Ishikawa (cell line): ENCODE measurements around the gene F13B.

Source experiments
- CEBPB ChIP-seq: IDR thresholded peaks from 2 replicates; pipeline ENCODE4 v1.6.1; 2012
- CREB1 ChIP-seq: IDR thresholded peaks from 2 replicates; pipeline ENCODE4 v1.6.1; 2012; ENCODE audit warnings: low read depth
- EGR1 ChIP-seq: IDR thresholded peaks from 2 replicates; pipeline ENCODE4 v1.6.1; 2012
- EP300 ChIP-seq: IDR thresholded peaks from 2 replicates; pipeline ENCODE4 v1.6.1; 2012; ENCODE audit warnings: borderline replicate concordance
- FOXM1 ChIP-seq: IDR thresholded peaks from 2 replicates; pipeline ENCODE4 v1.6.1; 2012; ENCODE audit warnings: low read depth, borderline replicate concordance
- NFIC ChIP-seq: IDR thresholded peaks from 2 replicates; pipeline ENCODE4 v1.6.1; 2012
- RAD21 ChIP-seq: IDR thresholded peaks from 2 replicates; pipeline ENCODE4 v1.6.1; 2012; ENCODE audit warnings: low read depth
- TAF1 ChIP-seq: IDR thresholded peaks from 2 replicates; pipeline ENCODE4 v1.6.1; 2012; ENCODE audit warnings: low read depth, mild to moderate bottlenecking
- TCF12 ChIP-seq: IDR thresholded peaks from 2 replicates; pipeline ENCODE4 v1.6.1; 2012; ENCODE audit warnings: low read depth
- TEAD4 ChIP-seq: IDR thresholded peaks from 2 replicates; pipeline ENCODE4 v1.6.1; 2012
- YY1 ChIP-seq: IDR thresholded peaks from 2 replicates; pipeline ENCODE4 v1.6.1; 2012; ENCODE audit warnings: low read depth
- ZBTB7A ChIP-seq: IDR thresholded peaks from 2 replicates; pipeline ENCODE4 v1.6.1; 2012; ENCODE audit warnings: low read depth
- TF ChIP-seq, protein P1 (sequence below): IDR thresholded peaks from 2 replicates; pipeline ENCODE4 v1.6.1; 2012
- TF ChIP-seq, protein P2 (sequence below): IDR thresholded peaks from 2 replicates; pipeline ENCODE4 v1.6.1; 2012; ENCODE audit warnings: low read depth, mild to moderate bottlenecking
- TF ChIP-seq, protein P3 (sequence below): IDR thresholded peaks from 2 replicates; pipeline ENCODE4 v1.6.1; 2012

F13B gene

DNA sequence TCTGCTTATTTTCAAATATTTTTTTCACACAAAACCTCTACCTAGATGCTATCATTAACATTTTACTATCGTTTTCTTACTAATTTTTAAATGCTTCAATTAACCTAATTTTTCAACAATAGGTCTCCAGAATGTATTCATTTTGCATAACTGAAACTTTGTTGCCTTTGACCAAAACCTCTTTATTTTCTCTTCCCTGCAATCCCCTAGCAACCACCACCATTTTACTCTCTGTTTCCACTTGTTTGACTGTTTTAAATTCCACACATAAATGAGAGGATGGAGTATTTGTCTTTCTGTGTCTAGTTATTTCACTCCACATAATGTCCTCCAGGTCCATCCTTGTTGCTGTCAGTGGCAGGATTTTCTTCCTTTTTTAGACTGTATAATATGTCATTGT lies 9.5 kb upstream of the F13B start:
- TF ChIP-seq CEBPB = no peak
- TF ChIP-seq, protein P1, sequence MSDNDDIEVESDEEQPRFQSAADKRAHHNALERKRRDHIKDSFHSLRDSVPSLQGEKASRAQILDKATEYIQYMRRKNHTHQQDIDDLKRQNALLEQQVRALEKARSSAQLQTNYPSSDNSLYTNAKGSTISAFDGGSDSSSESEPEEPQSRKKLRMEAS = no peak
- TF ChIP-seq EP300 = no peak
- no peak for TF ChIP-seq FOXM1
- TF ChIP-seq, protein P2, sequence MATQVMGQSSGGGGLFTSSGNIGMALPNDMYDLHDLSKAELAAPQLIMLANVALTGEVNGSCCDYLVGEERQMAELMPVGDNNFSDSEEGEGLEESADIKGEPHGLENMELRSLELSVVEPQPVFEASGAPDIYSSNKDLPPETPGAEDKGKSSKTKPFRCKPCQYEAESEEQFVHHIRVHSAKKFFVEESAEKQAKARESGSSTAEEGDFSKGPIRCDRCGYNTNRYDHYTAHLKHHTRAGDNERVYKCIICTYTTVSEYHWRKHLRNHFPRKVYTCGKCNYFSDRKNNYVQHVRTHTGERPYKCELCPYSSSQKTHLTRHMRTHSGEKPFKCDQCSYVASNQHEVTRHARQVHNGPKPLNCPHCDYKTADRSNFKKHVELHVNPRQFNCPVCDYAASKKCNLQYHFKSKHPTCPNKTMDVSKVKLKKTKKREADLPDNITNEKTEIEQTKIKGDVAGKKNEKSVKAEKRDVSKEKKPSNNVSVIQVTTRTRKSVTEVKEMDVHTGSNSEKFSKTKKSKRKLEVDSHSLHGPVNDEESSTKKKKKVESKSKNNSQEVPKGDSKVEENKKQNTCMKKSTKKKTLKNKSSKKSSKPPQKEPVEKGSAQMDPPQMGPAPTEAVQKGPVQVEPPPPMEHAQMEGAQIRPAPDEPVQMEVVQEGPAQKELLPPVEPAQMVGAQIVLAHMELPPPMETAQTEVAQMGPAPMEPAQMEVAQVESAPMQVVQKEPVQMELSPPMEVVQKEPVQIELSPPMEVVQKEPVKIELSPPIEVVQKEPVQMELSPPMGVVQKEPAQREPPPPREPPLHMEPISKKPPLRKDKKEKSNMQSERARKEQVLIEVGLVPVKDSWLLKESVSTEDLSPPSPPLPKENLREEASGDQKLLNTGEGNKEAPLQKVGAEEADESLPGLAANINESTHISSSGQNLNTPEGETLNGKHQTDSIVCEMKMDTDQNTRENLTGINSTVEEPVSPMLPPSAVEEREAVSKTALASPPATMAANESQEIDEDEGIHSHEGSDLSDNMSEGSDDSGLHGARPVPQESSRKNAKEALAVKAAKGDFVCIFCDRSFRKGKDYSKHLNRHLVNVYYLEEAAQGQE = no peak
- no peak for TF ChIP-seq TCF12
- no peak for TF ChIP-seq EGR1
- TF ChIP-seq NFIC = no peak

DNA sequence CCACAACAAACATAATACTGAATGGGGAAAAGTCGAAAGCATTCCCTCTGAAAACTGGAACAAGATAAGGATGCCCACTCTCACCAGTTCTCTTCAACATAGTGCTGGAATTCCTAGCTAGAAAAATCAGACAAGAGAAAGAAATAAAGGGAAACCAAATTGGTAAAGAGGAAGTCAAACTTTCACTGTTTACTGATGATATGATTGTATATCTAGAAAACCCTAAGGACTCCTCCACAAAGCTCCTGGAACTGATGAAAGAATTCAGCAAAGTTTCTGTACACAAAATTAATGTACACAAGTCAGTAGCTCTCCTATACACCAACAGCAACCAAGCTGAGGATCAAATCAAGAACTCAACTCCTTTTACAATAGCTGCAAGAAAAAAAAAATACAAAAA lies 6.9 kb upstream of the F13B start:
- no peak for TF ChIP-seq TCF12
- TF ChIP-seq, protein P1 = no peak
- no peak for TF ChIP-seq YY1
- TF ChIP-seq TAF1 = no peak
- no peak for TF ChIP-seq CREB1
- TF ChIP-seq, protein P2 = no peak
- no peak for TF ChIP-seq TEAD4
- TF ChIP-seq, protein P3, sequence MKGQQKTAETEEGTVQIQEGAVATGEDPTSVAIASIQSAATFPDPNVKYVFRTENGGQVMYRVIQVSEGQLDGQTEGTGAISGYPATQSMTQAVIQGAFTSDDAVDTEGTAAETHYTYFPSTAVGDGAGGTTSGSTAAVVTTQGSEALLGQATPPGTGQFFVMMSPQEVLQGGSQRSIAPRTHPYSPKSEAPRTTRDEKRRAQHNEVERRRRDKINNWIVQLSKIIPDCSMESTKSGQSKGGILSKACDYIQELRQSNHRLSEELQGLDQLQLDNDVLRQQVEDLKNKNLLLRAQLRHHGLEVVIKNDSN = no peak
- no peak for TF ChIP-seq EP300
- no peak for TF ChIP-seq ZBTB7A
- no peak for TF ChIP-seq FOXM1
- no peak for TF ChIP-seq EGR1
- no peak for TF ChIP-seq CEBPB
- no peak for TF ChIP-seq NFIC
- TF ChIP-seq RAD21 = no peak

DNA sequence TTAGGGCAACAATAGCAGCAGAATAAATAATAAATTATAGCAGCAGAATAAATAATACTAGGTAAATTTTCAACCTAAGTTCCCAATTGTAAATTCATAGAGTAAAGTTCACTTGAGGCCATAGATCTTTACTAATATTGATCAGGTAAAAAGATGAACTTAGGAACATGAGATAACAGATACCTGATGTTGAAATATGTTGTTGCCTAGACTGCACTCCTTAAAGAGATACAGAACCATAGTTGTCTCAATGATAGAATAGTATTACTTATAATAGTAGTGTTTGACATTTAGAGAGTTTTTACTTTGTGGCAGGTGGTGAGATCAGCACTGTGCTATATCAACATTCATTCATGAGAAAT lies 378 bp upstream of the F13B start:
- TF ChIP-seq, protein P1 = no peak
- TF ChIP-seq YY1 (no peak), NFIC (no peak), CEBPB (no peak), RAD21 (no peak)
- TF ChIP-seq, protein P2 = no peak
- TF ChIP-seq, protein P3 = no peak

DNA sequence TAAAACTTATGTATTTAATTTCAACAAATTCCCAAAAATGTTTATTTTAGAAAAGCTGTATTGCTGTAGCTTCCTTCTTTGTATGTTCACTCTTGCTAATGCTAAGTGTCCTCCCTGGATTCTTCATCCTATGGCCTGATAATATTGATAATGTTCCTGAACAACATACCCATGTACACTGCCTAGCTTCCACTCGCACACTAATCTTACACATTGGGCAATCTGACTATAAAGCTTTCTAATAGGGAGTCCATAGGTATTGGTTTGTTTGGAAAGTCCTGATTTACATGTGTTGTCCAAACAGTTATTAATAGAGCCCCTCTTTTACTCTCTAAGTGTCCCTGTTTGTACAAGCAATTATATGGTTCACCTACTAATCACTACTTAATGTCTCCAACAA lies 783 bp downstream of the F13B start:
- TF ChIP-seq, protein P2 = no peak
- TF ChIP-seq EGR1 (no peak), TCF12 (no peak), YY1 (no peak), NFIC (no peak), CEBPB (no peak), EP300 (no peak), CREB1 (no peak), TEAD4 (no peak), FOXM1 (no peak), ZBTB7A (no peak), TAF1 (no peak), RAD21 (no peak)
- TF ChIP-seq, protein P1 = no peak
- TF ChIP-seq, protein P3 = no peak
